HuH-7.5 (cell line): ENCODE results near the gene GHRHR.

Experiments used
- DNase-seq: peaks from one replicate; pipeline ENCODE4 v3.0.0; 2011; ENCODE audit warnings: low spot score

Gene GHRHR

GRCh38 chr7:30928254-30928872 is 35.4 kb upstream of the GHRHR start:
- DNase-seq = peak; percentile 3

GRCh38 chr7:30929686-30930085 is 34.1 kb upstream of the GHRHR start:
- no peak for DNase-seq

- no peak for DNase-seq
Observed at GRCh38 chr7:30930621-30931020, 33.1 kb upstream of the GHRHR start.

- no peak for DNase-seq
Observed at GRCh38 chr7:30931161-30931928, 32.4 kb upstream of the GHRHR start.

- DNase-seq = peak; percentile 4
Observed at GRCh38 chr7:30931929-30932540, 31.7 kb upstream of the GHRHR start.

- peak; percentile 3 for DNase-seq
Observed at GRCh38 chr7:30932562-30932961, 31.2 kb upstream of the GHRHR start.

GRCh38 chr7:30933124-30933974 is 30.4 kb upstream of the GHRHR start:
- DNase-seq = no peak

GRCh38 chr7:30934225-30934624 is 29.5 kb upstream of the GHRHR start:
- no peak for DNase-seq

GRCh38 chr7:30934732-30935568 is 28.8 kb upstream of the GHRHR start:
- DNase-seq = no peak

GRCh38 chr7:30935569-30935877 is 28.2 kb upstream of the GHRHR start:
- DNase-seq = no peak

GRCh38 chr7:30936650-30937245 is 27.0 kb upstream of the GHRHR start:
- DNase-seq = no peak

GRCh38 chr7:30937416-30937815 is 26.3 kb upstream of the GHRHR start:
- no peak for DNase-seq

GRCh38 chr7:30938435-30939316 is 25.1 kb upstream of the GHRHR start:
- DNase-seq = peak; percentile 87

GRCh38 chr7:30941582-30942323 is 22.0 kb upstream of the GHRHR start:
- no peak for DNase-seq

- DNase-seq = no peak
Observed at GRCh38 chr7:30950197-30950596, 13.6 kb upstream of the GHRHR start.

GRCh38 chr7:30954914-30955313 is 8.8 kb upstream of the GHRHR start:
- no peak for DNase-seq

GRCh38 chr7:30956704-30957103 is 7.0 kb upstream of the GHRHR start:
- DNase-seq = no peak

- DNase-seq = no peak
Observed at GRCh38 chr7:30965372-30965771, 1.6 kb downstream of the GHRHR start.

- no peak for DNase-seq
Observed at GRCh38 chr7:30965883-30966282, 2.1 kb downstream of the GHRHR start.

- DNase-seq = no peak
Observed at GRCh38 chr7:30968294-30968693, 4.5 kb downstream of the GHRHR start.
